NCI-H69 (cell line): ENCODE results near the gene ETV3.

Experiments used
- DNase-seq: peaks from one replicate; lab custom pipeline; 2025; lab: John Stamatoyannopoulos, UW

ETV3 gene

DNA sequence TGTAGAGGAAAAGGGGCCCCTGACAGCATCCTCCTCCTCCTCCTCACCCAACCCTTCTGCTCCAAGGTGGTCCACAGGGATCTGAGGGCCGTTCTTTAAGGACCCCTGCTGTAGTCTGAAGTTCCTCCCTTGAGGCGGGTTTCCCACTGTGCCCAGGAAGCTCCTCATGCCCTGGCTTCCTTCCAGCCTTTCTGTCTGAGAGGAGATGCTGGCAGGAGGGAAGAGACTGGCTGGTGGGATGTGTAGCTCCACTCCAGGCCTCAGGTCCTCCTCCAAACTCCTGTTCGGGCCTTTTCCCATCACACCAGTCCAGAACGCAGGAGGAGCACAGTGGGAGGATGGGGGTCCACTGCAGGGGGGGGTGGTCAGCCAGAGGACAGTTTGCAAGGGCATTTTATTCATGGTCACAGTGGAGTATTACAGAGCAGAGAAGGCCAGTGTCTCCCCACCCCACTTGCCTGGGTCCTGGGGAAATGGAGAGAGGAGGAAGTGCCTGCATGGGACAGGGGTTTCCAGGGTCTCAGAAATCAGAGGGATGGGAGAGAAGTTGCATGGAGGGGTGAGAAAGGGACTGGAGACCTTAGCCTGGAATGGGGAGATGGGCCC, 46.4 kb downstream of the ETV3 start:
- DNase-seq, result no peak

DNA sequence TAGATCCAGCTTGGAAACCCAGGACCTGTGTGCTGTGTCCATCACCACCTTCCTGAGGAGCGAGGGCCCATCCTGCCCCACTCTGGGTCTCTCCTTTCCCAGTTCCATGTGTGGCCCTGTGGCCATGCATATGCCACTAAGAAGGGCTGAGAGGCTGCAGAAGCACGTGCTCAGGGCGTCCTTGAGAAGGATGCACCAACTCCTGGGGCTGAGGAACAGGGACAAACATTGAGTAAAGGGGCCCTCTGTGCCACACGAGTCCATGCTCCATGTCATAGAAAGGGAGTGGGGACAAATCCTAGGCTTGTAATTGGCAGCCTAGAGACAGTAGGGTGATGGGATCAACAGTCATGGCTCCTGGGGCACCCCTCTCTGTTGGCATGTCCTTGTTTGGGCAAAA, 47.0 kb downstream of the ETV3 start:
- DNase-seq, result no peak

DNA sequence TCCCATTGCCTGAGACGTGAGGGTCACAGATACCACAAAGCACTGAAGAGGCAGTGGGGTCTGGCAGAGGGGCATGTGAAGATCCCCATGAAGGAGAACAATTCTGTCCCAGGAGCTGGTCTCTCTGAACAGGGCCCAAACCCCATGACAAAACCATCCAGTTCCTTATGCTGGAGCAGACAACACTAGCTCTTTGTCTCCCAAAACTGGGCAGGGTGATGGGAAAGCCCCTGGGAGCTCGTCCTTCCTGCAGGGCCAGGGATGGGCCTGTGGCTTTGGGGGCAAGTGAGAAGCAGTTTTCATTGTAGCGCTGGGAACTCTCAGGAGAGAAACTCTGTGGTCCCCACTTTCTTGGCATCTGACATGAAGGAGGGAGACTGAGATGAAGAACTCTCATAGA, 47.4 kb downstream of the ETV3 start:
- DNase-seq, result no peak

- DNase-seq, result peak; percentile 82
Measured at GRCh38 chr1:157090196-157090647, 48.0 kb downstream of the ETV3 start.

DNA sequence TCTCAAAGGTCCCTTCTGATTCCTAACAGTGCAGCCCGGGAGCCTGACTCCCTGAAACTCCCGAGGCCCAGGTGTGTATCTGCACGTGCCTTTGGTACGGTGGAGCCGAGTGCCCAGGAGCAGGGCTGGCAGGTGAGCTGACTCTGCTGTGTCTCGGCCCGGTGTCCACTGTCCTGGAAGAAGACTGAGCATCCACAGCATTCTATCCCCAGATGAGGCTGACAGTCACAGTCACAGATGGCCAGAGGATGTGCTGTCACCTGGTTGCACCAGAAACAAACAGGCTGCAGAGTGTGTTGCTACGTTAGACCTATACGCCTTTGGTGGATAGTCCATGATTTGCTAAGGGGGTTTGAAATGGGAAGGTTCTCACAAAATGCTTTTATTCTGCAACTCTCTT, 48.4 kb downstream of the ETV3 start:
- no peak for DNase-seq

GRCh38 chr1:157088607-157089006, 49.6 kb downstream of the ETV3 start:
- DNase-seq, result peak; percentile 15

DNA sequence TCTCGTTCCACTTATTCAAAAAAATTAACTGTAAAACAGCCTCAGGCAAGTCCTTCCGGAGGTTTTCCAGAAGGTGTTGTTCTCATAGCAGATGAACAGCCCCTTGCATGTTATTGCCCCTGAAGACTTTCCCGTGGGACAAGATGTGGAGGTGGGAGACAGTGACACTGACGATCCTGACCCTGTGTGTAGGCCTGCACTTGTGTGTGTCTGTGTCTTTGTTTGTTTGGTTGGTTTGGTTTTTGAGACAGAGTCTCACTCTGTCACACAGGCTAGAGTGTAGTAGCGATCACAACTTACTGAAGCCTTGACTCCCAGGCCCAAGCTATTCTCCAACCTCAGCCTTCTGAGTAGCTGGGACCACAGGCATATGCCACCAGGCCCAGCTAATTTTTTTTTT, 51.2 kb downstream of the ETV3 start:
- no peak for DNase-seq

GRCh38 chr1:157086299-157086698, 51.9 kb downstream of the ETV3 start:
- DNase-seq, result no peak

DNA sequence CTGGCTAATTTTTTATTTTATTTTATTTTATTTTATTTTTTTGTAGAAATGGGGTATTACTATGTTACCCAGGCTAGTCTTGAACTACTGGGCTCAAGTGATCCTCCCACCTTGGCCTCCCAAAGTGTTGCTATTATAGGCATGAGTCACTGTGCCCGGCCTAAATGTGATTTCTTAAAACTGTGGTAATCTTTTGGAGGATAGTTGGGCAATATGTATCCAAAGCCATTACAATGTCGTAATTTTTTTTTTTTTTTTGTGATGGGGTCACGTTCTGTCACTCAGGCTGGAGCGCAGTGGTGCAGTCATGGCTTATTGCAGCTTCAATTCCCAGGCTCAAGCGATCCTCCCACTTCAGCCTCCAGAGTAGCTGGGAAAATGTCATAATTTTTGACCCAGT, 52.8 kb downstream of the ETV3 start:
- no peak for DNase-seq

GRCh38 chr1:157084720-157085119, 53.5 kb downstream of the ETV3 start:
- no peak for DNase-seq

DNA sequence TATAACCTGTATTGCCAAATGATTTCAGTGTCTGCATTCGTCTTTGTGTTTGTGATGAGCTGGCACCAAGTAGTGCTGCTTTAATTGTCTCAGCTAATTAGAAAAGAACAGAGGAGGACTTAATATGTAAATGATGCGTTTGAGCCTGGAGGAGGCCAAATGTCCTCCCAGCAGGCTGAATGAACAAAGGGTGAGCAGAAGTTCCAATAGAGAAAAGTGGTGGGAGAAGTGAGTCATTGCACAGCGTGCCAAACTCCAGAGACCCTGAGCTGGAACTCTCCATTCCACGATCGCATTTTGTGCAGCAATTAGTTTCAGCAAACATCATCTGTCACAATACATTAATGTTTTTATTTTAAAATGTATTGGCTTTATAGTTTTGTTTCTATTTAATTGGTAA, 56.5 kb downstream of the ETV3 start:
- peak; percentile 68 for DNase-seq

GRCh38 chr1:157080714-157081113, 57.5 kb downstream of the ETV3 start:
- no peak for DNase-seq

GRCh38 chr1:157077394-157077793, 60.8 kb downstream of the ETV3 start:
- DNase-seq, result no peak

- DNase-seq, result peak; percentile 78
Measured at GRCh38 chr1:157073944-157074685, 64.1 kb downstream of the ETV3 start.
